K562 (cell line): ENCODE data around the gene ATP10B. TPM values are rescaled to one million over a fixed set of nuclear protein-coding genes. Genes with fewer than 3 reads are reported as not detected.

ENCODE experiments used
- ARHGAP35 ChIP-seq: fragments of 450-650 bp; IDR thresholded peaks from 2 replicates; pipeline ENCODE4 v1.6.1; 2018; ENCODE audit not compliant: partially characterized antibody
- HMG20B ChIP-seq: fragments of 250-450 bp; sonication (Bioruptor Pico); IDR thresholded peaks from 2 replicates; pipeline ENCODE4 v1.5.0; 2021; ENCODE audit warnings: mild to moderate bottlenecking
- JUNB ChIP-seq: fragments of 450-650 bp; formaldehyde crosslinking; conservative IDR thresholded peaks from 2 replicates; pipeline ENCODE4 v1.4.0; 2020; ENCODE audit warnings: mild to moderate bottlenecking
- KDM2B ChIP-seq: fragments of 250-450 bp; sonication (Bioruptor Pico); IDR thresholded peaks from 2 replicates; pipeline ENCODE4 v1.8.0; 2021; ENCODE audit warnings: mild to moderate bottlenecking, moderate library complexity
- MITF ChIP-seq: IDR thresholded peaks from 2 replicates; pipeline ENCODE4 v1.6.1; 2014; ENCODE audit warnings: antibody characterized with exemption
- MTF1 ChIP-seq: fragments of 250-450 bp; sonication (Bioruptor Pico); IDR thresholded peaks from 2 replicates; pipeline ENCODE4 v1.9.0; 2021; ENCODE audit warnings: moderate library complexity, mild to moderate bottlenecking, inconsistent platforms, borderline replicate concordance
- NR2C1 ChIP-seq, 2 experiments: fragments of 450-650 bp; IDR thresholded peaks; 2 replicates each; pipeline ENCODE4 v1.6.1; 2017; ENCODE audit warnings: mild to moderate bottlenecking in 2 of 2, antibody characterized with exemption in 1 of 2, inconsistent platforms in 1 of 2, missing compliant biosample characterization in 1 of 2, missing genetic modification characterization in 1 of 2
- polyA plus RNA-seq, 8 experiments: library from polyadenylated mRNA; depleted of rRNA in 4 of 8; stranded (reverse) in 5 of 8; unstranded in 3 of 8; fragments of >200 nt; fragmentation: Nextera tagmentation in 2 of 8; fragmentation: Illumina TruSeq in 1 of 8; extraction: Ambion mirVana in 2 of 8; extraction: Trizol in 1 of 8; gene quantifications; 2 replicates each; pipeline versions ENCODE4 v1.2.1 to v1.2.3, GENCODE V29; 2011 to 2014; ENCODE audit warnings: inconsistent platforms in 1 of 8, missing spikeins in 1 of 8
- total RNA-seq, 7 experiments: library from RNA; depleted of rRNA in 6 of 7; stranded (reverse); fragments of >200 nt in 6 of 7; fragmentation: Illumina TruSeq in 2 of 7; extraction: Trizol in 2 of 7; gene quantifications; 2 replicates each; pipeline versions ENCODE4 v1.2.1 to v1.2.3, GENCODE V29; 2011 to 2021; ENCODE audit warnings: low replicate concordance in 1 of 7
- TF ChIP-seq, protein P1 (sequence below): fragments of 250-450 bp; sonication (Bioruptor Pico); IDR thresholded peaks from 2 replicates; pipeline ENCODE4 v1.4.0; 2020; ENCODE audit warnings: mild to moderate bottlenecking, moderate library complexity, borderline replicate concordance

ATP10B gene
- total and polyA plus RNA-seq, 9 of the 15 experiments (the other 6 are each of a cell fraction or from before 2014, with no cell fraction given), result 0.04 TPM; not detected in 8

- TF ChIP-seq, protein P1, sequence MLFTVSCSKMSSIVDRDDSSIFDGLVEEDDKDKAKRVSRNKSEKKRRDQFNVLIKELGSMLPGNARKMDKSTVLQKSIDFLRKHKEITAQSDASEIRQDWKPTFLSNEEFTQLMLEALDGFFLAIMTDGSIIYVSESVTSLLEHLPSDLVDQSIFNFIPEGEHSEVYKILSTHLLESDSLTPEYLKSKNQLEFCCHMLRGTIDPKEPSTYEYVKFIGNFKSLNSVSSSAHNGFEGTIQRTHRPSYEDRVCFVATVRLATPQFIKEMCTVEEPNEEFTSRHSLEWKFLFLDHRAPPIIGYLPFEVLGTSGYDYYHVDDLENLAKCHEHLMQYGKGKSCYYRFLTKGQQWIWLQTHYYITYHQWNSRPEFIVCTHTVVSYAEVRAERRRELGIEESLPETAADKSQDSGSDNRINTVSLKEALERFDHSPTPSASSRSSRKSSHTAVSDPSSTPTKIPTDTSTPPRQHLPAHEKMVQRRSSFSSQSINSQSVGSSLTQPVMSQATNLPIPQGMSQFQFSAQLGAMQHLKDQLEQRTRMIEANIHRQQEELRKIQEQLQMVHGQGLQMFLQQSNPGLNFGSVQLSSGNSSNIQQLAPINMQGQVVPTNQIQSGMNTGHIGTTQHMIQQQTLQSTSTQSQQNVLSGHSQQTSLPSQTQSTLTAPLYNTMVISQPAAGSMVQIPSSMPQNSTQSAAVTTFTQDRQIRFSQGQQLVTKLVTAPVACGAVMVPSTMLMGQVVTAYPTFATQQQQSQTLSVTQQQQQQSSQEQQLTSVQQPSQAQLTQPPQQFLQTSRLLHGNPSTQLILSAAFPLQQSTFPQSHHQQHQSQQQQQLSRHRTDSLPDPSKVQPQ (CRISPR knock-in tag), result no peak
- TF ChIP-seq KDM2B (CRISPR knock-in tag) (no peak), ARHGAP35 (no peak), JUNB (no peak), NR2C1 (IDR thresholded peaks at IDR 0.05) (no peak), NR2C1 (tag; IDR thresholded peaks at IDR 0.05) (no peak), HMG20B (no peak), MITF (no peak), MTF1 (CRISPR knock-in tag) (no peak)
Observed at GRCh38 chr5:160651692-160652645, 200.0 kb downstream of the ATP10B start (continued).
